HG02852 (cell line): Measurements from ENCODE around the gene CECR2.
"Not testable (repeated sequence)": the region's sequence is repeated elsewhere in the genome, so short reads cannot be mapped to it uniquely, and the experiment has no call there.

ENCODE experiments used
- ATAC-seq: cut with Tn5 transposase; IDR thresholded peaks from one replicate; pipeline ENCODE4 v1.9.1; 2021; ENCODE audit warnings: mild to moderate bottlenecking, moderate library complexity; ENCODE audit not compliant: unreplicated experiment

CECR2 gene

DNA sequence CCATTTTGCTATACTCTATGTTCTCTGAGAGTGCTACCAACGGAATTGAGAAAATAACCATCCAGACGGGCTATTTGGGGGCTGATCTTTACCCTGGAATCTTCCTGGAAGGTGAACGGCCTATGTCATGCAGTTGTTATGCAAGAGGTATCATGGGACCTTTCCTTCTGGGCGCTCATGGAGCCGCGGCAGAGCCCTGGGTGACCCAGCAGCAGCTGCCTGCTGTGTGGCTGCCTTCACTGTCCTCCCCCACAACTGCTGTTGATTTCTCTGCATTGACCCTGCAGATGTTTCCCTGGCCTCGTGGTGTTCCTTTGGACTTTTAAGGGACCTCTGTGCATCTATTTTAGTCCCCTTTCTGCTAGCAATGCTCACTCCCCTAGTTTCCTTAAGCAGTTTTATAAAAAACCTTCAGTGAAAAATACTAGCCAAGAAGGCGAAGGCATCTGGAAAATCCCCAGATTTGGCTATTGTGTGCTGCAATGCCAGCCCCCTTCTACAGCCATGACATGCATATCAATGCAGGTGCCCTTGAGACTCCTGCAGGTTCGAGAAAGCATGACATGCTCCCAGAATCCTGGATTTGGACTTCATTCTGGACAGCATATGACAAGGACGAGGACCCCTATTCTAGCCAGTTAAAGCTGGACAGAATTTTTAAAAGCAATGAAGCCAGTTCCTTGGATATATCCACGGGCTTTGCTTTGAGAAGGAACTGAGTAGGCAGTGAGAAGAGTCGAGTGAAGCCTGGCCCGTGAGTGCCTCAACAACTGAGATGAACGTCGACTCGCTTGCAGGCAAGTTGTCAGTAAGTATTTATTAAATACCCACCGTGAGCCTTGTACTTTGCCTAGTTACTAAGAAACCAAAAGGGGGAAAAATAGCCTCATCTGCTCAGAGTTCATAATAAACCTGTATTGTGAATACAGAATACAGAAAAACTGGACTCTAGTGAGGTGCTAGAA lies 193.9 kb downstream of the CECR2 start, which contains the start of gene SLC25A18:
SLC25A18 (plus strand) TSS at position 593 of the 965 bp plus-strand sequence. CDS start 16,447 bp downstream, outside the sequence.
- no peak for ATAC-seq

DNA sequence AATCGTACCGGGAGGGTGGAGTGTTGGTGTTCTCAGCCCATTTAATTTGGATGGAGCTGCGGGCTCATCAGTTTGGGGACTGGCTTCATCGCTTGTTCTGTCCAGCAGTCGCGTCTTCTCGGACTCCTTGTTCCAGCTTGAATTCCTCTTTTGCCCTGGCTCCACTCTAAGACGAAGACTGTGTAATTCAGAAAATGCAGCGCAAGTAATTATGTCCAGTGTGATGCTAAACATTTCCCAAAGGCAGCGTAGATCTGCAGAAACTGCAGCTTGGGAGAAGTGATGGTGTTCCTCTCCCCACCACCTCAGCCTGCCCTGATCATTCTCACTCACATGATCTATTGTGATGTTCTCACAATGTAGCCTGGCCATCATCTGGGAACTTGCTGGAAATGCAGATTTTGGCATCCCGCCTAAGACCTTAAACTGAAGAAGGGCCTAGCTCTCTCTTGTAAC lies 194.7 kb downstream of the CECR2 start:
- ATAC-seq = no peak

DNA sequence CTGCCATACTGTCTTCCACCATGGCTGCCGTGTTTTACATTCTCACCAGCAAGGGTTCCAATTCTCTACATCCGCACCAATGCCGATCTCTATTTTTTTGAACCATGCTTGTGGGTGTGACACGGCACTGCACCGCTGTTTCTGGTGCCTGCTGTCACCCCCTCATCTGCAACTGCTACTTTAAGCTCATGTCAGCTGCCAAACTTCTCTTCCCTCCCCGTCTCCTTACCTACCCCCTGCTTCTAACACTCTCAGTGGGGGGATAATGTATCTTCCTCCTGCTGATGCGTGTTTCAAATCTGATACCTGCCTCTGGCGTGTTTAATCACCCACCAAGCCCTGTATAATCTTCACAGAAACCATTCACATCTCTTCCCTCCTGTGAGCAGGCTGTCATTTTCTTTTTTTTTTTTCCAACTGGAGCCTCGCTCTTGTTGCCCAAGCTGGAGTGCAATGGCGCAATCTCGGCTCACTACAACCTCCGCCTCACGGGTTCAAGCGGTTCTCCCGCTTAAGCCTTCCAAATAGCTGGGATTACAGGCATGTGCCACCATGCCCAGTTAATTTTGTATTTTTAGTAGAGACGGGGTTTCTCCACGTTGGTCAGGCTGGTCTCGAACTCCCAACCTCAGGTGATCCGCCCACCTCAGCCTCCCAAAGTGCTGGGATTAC lies 196.9 kb downstream of the CECR2 start:
- not testable (repeated sequence) for ATAC-seq

DNA sequence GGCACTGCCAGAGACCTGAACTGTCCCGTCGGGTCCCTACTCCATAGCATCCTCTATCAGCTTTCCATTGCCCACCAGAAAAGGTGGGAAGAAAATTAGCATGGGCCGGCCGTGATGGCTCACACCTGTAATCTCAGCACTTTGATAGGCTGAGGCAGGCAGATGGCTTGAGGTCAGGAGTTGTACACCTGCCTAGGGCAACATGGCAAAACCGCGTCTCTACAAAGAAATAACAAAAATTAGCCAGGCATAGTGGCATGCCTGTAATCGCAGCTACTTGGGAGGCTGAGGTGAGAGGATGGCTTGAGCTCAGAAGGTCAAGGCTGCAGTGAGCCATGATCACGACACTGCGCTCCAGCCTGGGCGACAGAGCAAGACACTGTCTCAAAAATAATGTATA lies 197.5 kb downstream of the CECR2 start:
- no peak for ATAC-seq

DNA sequence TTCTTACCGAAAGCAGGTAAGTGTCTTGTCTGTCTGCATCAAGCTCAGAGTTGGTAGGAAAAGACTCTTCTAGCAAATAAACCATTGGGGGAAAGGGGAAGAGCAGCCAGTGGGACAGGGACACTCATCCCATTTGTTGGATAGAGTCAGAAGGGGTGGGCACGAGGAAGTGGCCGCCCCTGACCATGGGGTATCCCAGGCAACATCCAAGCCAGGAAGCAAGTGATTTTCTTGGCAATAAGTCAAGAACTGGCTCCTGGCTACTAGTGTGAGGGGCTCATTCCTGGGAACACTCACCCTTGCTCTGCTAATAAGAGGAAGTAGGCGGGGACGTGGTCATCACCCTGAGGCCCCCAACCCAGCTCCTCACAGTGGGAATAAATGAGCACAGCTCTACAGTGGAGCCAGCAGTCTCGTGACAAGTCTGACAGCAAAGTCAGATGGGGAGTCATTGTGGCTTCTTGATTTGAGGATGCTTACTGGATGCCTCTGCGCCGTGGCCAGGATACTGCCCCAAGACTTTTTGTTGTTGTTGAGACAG lies 200.8 kb downstream of the CECR2 start:
- no peak for ATAC-seq

DNA sequence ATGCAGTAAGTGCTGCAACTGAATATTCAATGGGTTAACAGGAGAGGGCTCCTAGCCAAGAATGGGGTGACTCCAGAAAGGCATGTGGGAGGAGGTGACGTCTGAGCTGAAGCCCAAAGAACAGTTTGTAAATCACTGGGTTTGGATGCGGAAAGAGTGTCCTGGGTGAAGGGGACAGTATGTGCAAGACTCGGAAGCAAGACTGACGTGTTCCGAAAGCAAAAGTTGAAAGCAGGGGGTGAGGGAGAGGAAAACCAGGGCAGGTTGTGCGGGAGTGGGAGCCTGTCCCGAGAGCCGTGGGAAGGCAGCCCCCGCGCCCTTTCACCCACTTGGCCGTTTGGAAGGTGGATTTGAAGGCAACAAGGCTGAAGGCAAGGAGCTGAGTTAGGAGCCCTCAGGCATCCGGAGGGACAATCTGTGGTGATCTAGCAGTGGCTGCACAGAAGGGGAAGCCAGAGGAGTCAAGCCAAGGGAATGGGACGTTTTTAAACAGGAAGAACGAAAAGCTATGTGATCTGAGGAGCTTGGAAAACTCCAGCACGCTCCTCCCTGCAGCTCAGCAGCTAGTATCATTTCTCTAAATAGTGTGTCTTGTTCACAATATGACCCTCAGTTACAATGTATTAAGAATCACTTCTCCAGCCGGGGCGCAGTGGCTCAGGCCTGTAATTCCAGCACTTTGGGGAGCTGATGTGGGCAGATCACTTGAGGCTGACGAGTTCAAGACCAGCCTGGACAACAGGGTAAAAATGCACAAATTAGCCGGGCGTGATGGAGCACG lies 201.8 kb downstream of the CECR2 start:
- no peak for ATAC-seq

DNA sequence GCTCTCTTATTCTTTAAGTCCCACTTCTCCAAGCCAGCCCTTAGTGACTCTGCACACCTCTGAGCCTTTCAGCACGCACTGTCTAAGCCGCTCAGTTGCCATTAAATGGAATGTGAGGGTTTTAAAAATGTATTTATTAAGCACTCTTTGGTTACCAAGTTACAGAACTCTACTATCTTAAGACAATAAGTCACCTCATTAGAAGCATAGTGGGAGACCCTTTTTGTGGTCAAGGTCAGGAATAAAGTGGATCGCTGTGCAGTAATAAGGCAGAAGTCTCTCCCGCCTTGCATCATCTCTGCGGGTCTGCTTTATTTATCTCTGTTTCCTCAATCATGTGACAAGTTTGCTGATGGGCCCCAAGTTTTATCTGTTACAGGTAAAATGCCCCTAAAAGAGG lies 205.9 kb downstream of the CECR2 start:
- ATAC-seq = no peak

DNA sequence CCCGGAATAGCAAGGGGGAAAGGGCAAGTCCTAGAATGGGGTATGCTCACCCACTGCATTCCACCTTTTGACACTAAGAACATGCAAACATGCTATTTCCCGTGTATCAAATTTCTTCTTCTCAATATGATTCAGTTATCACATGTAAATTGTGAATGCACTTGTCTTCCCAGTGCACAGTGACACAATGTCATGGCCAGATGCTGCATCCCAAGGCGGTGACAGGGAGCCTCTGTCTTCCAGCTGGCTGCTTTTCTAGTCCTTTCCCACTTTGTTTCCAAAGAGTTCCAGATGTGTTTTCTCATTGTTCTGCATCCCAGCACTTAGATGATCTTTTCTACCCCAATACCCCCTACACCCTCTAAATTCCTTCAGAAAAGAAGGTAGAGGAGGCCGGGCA lies 206.4 kb downstream of the CECR2 start:
- ATAC-seq = no peak

DNA sequence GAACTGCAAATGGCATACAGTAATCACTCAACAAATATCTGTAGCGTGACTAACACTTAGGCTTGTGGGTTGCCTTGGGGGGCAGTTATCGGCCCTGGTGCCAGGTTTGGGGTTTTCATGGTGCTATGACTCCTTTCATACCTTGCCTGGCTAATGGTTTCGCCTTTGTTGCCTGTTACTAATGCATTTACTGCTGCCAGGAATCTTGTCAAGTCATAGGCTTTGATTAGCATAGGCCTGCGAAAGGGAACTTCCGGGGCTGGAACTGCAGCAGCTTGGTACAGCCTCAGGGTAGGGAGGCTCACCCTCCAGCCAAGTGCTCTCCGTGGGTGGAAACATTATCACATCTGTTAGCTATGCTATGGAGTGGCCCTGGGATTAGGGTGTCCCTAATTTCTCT lies 207.2 kb downstream of the CECR2 start:
- no peak for ATAC-seq

DNA sequence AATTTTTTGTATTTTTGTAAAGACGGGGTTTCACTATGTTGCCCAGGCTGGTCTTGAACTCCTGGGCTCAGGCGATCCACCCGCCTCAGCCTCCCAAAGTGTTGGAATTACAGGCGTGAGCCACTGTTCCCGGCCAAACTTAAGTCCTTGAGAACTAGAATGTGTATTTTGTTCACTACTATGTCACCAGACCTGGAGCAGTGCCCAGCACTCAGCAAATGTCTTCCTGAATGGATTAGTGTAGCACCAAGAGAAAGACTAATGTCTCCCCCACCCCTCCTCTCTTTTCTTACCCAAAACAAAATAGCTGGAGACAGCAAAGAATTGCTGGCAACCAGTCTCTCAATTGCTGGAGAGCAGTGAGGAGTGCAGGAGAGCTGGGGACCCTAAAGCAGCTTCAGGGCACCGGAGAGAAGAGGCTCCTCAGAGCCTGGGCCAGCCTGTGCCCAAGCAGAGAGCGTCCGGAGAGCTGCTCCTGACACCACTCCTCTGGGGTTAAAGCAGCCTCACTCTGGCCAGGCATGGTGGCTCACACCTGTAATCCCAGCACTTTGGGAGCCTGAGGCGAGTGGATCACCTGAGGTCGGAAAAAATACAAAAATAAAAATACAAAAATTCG lies 209.0 kb downstream of the CECR2 start:
- ATAC-seq = no peak

DNA sequence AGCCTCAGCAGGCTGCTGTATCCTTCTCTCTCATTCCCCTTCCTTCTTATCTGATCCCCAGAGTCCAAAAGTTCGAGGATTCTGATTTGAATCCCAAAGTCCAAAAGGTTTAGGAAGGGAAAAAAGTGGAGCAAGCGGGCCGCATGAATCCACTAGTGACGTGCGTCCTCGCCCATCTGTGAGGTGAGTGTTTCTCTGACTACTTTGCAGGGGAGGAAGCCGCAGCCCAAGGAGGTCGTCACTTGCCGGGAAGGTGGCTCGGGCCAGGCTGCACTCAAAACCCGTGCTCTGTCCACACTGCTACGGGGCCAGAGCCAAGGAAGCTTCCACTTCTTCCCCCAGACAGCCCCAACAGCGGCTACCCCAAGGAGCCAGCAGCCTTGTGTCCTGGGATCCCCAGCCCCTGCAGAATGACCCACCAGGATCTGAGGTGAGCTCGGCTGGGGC lies 210.3 kb downstream of the CECR2 start:
- no peak for ATAC-seq

DNA sequence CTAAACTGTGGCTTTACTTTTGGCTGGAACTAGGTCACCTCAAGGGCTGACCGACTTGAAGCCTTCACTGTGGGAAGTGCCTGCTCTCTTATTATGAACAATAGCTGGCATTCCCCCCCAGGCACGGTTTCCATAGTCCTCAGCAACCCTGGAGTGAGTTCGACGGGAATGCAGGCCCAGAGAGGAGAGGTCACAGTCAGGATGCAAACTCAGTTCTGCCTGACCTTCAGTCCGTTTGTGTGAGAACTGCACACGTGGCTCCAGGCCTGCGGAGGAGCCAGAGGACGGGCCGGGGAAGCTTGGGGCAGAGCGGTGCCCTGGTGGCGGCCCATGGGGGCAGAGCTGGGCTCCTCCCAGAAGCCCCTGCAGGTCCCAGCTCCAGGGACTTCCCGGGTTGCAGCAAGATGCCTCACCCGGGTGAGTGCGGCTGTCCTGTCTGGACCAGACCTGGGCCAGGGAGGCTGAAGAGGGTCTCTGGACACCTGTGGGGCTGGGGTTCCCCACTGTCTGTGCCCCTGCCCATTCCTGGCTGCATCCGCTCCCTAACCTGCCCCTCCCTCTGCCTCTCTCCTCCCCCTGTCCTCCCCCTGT lies 211.3 kb downstream of the CECR2 start:
- ATAC-seq = no peak

DNA sequence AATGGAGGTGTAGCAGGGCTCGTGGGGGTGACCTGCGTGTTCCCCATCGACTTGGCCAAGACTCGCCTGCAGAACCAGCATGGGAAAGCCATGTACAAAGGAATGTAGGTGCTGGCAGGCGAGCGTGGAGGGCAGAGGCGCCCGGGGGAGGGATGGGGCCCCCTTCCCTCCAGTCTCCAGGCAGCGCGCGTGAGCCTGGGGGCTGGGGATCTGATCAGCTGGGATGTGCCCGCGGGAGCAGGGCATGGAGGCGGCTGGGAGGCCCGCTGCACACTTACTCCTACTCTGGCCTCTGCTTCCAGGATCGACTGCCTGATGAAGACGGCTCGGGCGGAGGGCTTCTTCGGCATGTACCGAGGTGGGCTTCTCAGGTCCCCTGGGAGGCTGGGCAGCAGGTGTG lies 211.8 kb downstream of the CECR2 start:
- ATAC-seq = no peak

DNA sequence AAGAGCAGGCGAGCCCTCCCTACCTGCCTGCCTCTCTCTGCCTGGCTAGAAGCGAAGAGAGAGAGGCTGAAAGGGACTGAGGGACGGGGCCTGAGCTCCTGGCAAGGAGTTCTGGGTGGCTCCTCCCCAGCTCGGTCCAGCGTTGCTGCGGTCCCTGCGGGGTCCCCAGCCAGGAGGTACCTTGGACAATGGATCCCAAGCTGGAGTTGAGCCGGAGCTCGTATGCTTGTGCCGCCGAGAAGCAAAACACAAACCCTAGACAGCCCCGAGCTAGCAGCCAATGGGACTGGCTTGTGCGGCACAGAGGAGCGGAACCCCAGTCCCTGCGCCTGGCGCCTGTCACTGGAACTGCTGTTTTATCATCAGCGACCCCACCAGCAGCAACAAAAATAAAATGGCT lies 212.4 kb downstream of the CECR2 start:
- ATAC-seq = no peak

DNA sequence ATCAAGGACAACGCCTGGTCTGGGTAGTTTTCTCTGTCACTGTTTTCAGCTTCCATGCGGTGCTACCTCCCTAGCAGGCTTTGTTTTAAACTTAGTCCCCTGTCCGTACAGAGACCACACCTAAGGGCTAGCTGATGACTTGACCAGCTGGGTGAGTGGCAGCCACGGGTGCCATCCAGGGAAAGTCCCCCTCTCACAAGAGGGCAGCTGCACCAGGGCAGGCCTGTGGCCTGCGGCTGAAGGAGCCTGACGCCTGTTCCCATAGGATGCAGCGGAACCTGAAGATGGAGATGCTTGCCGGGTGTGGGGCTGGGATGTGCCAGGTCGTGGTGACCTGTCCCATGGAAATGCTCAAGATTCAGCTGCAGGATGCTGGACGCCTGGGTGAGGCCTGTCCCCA lies 213.9 kb downstream of the CECR2 start:
- ATAC-seq = no peak

DNA sequence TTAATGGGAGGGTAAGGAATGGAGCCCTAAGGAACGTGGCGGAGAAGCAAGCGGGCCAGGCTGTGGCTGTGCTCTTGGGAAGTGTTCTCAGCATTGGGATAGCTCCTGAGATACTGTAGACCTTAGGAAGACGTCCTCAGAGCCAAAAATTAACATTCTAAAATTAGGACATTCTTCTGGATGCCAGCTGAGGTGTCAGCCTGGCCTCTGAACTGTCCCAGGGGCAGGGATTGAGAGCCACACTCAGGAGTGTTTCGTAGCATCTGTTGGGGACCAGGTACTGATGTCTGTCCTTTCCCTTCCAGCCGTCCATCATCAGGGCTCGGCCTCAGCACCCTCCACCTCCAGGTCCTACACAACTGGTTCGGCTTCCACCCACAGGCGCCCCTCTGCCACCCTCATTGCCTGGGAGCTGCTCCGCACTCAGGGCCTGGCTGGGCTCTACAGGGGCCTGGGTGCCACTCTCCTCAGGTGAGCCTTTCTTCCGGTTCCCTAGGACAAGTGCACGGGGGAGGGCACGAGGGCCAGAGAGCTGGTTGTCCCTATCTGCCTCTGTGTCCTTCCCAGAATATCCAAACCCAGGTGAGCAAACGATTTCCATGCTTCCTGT lies 217.7 kb downstream of the CECR2 start:
- ATAC-seq = no peak

DNA sequence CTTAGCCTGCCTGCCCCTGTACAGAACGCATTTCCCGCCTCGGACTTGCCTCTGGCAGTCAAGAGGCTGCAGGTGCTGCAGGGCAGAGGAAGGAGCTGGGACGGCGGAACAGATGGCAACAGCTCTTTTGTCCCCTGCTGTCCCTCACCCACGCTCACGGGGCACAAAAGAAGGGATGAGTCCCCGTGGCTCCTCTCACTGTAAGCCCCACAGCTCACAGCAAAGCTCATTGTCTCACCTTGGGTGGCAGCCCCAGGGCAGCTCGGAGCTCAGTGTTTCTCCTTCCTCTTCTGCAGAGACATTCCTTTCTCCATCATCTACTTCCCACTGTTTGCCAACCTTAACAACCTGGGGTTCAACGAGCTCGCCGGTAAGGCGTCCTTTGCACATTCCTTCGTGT lies 218.4 kb downstream of the CECR2 start:
- ATAC-seq = no peak

DNA sequence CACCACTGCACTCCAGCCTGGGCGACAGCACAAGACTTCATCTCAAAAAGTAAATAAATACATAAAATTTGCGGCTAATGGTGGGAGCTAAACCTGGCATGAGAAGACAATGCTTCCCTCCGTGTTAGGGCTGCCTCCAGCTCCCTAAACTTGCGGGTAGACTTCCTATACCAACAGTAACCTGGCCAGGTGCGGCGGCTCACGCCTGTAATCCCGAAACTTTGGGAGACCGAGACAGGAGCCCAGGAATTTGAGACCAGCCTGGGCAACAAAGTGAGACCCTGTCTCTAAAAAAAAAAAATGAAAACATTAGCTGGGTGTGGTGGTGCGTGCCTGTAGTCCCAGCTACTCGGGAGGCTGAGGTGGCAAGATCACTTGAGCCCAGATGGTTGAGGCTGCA lies 219.3 kb downstream of the CECR2 start:
- ATAC-seq = no peak

DNA sequence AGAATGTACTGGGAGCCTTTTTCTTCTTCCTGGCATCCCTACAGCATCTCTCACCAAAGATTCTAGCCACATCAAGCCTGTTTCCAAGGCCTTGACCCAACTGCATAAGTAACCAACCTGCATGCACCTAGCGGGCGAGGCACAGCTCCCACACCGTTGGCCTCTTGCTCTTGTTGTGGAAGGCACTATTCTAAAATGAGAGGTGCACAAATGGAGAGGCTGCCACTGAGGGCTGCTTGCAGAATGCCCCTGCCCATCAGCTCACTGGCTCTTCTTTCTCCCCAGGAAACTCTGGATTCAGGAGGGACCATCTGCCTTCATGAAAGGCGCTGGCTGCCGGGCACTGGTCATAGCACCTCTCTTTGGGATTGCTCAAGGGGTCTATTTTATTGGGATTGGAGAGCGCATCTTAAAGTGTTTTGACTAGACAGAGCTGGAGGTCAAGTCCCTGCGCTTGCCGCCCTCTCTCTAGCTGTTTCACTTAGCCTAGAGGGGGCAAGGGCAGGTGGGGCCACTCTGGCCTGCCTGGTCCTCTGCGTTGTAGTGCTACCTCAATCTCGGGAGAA lies 220.6 kb downstream of the CECR2 start:
- ATAC-seq = no peak
